Peyer's patch (tissue), 4 donors: Measurements from ENCODE around the gene RNF157.

ENCODE experiments used
- CTCF ChIP-seq, 6 experiments: fragments of 450-650 bp in 4 of 6; fragments of 200-600 bp in 2 of 6; sonication (generic) in 1 of 6; IDR thresholded peaks; one replicate each; pipeline ENCODE4 v1.5.1; 2017 to 2019; ENCODE audit warnings: antibody characterized with exemption in 6 of 6, mild to moderate bottlenecking in 3 of 6, moderate library complexity in 1 of 6
- POLR2A ChIP-seq, 2 donors: fragments of 450-650 bp; IDR thresholded peaks; one replicate each; pipeline ENCODE4 v1.5.1; 2017; ENCODE audit warnings: antibody characterized with exemption in 2 of 2, mild to moderate bottlenecking in 2 of 2, moderate library complexity in 2 of 2

- TF ChIP-seq POLR2A (IDR thresholded peaks at IDR 0.05) = no peak
- no peak for TF ChIP-seq CTCF (IDR thresholded peaks at IDR 0.05)
Observed at GRCh38 chr17:76146053-76146851, 94.0 kb downstream of the RNF157 start.
